ENCODE measurements around the gene MOB1B. TPM values are rescaled to one million over a fixed set of nuclear protein-coding genes. Genes with fewer than 3 reads are reported as not detected.

MOB1B gene
- total and polyA plus RNA-seq, 10 of the 15 experiments (the other 5 are each of a cell fraction or from before 2014, with no cell fraction given): 1.9 to 11.4 (median 6.1) TPM

- TF ChIP-seq FOXK2 (IDR thresholded peaks at IDR 0.05) (no peak), PAX8 (IDR thresholded peaks at IDR 0.05) (no peak)
Measured at GRCh38 chr4:71006203-71006907, 104.2 kb downstream of the MOB1B start (continued).

- no peak for ATAC-seq
- Histone ChIP-seq H4K20me1 (ENCODE audit: control insufficient read depth, insufficient read depth) (no peaks in the 10 kb centered on the region), H3K9me3 (replicated peaks; ENCODE audit: control insufficient read depth, insufficient read depth, low read length) (peaks cover 1% of the 10 kb centered on the region; the same call in 1 of the 3 replicates), H2AFZ (ENCODE audit: control insufficient read depth, low read depth, low read length) (no peak overlapping the region), H3K4me3 (no peak overlapping the region), H3K27ac (ENCODE audit: control insufficient read depth, insufficient read depth) (no peak overlapping the region), H3K27me3 (replicated peaks in 1 of 2; ENCODE audit: control insufficient read depth in 2 of 2, insufficient read depth in 2 of 2, low read length in 1 of 2) (no peaks in the 10 kb centered on the region), H3K79me2 (ENCODE audit: control insufficient read depth, insufficient read depth, low read length) (peaks cover 30% of the 10 kb centered on the region), H3K36me3 (ENCODE audit: control insufficient read depth in 2 of 2, insufficient read depth in 2 of 2, low read length in 1 of 2) (peaks cover 1 to 7% of the 10 kb centered on the region in 2 experiments), H3K4me1 (ENCODE audit: control insufficient read depth, insufficient read depth, low read length) (peaks cover 13% of the 10 kb centered on the region), H3K9ac (ENCODE audit: control insufficient read depth, insufficient read depth, low read length) (no peak overlapping the region), H3K4me2 (ENCODE audit: control insufficient read depth, insufficient read depth) (no peak overlapping the region)
- BruUV-seq (replicated peaks): no TSS peak
- CTCF ChIA-PET: interaction anchor here (0.9 to 12.0 kb wide), 12 partner anchors 9 to 359 kb away, joined by 3 to 147 read pairs (median 4); partner anchors contain the start of genes DCK and MOB1B
- RAD21 ChIA-PET (ENCODE audit: unreplicated experiment): interaction anchor here (0.7 to 9.6 kb wide), 9 partner anchors 13 to 309 kb away, joined by 3 to 127 read pairs (median 3); partner anchors contain the start of genes DCK and MOB1B
- intact Hi-C loops (cut with micrococcal nuclease; ENCODE audit: unreplicated experiment): loop anchor here (5.0 kb wide), 1 partner anchor 81 kb away; no protein-coding TSS in a partner anchor
- no peak for FAIRE-seq
- no peak for TF ChIP-seq PAX5 (IDR thresholded peaks at IDR 0.05; ENCODE audit: borderline replicate concordance, low read depth, low read length)
- TF ChIP-seq, protein P1, sequence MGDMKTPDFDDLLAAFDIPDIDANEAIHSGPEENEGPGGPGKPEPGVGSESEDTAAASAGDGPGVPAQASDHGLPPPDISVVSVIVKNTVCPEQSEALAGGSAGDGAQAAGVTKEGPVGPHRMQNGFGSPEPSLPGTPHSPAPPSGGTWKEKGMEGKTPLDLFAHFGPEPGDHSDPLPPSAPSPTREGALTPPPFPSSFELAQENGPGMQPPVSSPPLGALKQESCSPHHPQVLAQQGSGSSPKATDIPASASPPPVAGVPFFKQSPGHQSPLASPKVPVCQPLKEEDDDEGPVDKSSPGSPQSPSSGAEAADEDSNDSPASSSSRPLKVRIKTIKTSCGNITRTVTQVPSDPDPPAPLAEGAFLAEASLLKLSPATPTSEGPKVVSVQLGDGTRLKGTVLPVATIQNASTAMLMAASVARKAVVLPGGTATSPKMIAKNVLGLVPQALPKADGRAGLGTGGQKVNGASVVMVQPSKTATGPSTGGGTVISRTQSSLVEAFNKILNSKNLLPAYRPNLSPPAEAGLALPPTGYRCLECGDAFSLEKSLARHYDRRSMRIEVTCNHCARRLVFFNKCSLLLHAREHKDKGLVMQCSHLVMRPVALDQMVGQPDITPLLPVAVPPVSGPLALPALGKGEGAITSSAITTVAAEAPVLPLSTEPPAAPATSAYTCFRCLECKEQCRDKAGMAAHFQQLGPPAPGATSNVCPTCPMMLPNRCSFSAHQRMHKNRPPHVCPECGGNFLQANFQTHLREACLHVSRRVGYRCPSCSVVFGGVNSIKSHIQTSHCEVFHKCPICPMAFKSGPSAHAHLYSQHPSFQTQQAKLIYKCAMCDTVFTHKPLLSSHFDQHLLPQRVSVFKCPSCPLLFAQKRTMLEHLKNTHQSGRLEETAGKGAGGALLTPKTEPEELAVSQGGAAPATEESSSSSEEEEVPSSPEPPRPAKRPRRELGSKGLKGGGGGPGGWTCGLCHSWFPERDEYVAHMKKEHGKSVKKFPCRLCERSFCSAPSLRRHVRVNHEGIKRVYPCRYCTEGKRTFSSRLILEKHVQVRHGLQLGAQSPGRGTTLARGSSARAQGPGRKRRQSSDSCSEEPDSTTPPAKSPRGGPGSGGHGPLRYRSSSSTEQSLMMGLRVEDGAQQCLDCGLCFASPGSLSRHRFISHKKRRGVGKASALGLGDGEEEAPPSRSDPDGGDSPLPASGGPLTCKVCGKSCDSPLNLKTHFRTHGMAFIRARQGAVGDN (IDR thresholded peaks at IDR 0.05): no peak
- POLR2A ChIA-PET: interaction anchor here (1.0 to 4.9 kb wide), 3 partner anchors 12 to 106 kb away, joined by 3 to 38 read pairs (median 3); partner anchors contain the start of genes DCK and MOB1B
- 96% methylated on average over 2 of the region's 2 CpGs for WGBS (ENCODE audit: insufficient coverage, insufficient replicate concordance, low lambda C conversion rate, missing lambda C conversion rate)
- SMC1A ChIA-PET (ENCODE audit: uncharacterized antibody, unreplicated experiment): interaction anchor here (1.1 to 10.2 kb wide), 14 partner anchors 13 to 356 kb away, joined by 3 to 169 read pairs (median 4); partner anchors contain the start of genes DCK and UTP3
- in situ Hi-C loops (cut with MboI): no loop called here
- no peak for DNase-seq (ENCODE audit: low read depth, low spot score)
Measured at GRCh38 chr4:71008196-71008595, 106.0 kb downstream of the MOB1B start.
